IPS DF 6.9 (cell line): ENCODE data around the gene PLA1A.
"Not testable (repeated sequence)": the region's sequence is repeated elsewhere in the genome, so short reads cannot be mapped to it uniquely, and the experiment has no call there.

Experiments used
- DNase-seq: peaks from one replicate; pipeline ENCODE4 v3.0.0-alpha.2; 2013; ENCODE audit warnings: low read depth, low spot score
- H3K27ac ChIP-seq: one replicate; pipeline ENCODE4 v1.5.1; 2013; ENCODE audit warnings: low read length, control low read depth
- H3K27me3 ChIP-seq: 2 replicates; pipeline ENCODE4 v1.6.1; 2013; ENCODE audit warnings: mild to moderate bottlenecking, low read length; ENCODE audit not compliant: control insufficient read depth, insufficient read depth
- H3K36me3 ChIP-seq: 2 replicates; pipeline ENCODE4 v1.6.1; 2013; ENCODE audit warnings: low read length; ENCODE audit not compliant: control insufficient read depth, insufficient read depth
- H3K4me1 ChIP-seq: 2 replicates; pipeline ENCODE4 v1.6.1; 2013; ENCODE audit warnings: low read length; ENCODE audit not compliant: control insufficient read depth, insufficient read depth
- H3K4me3 ChIP-seq: 2 replicates; pipeline ENCODE4 v1.5.1; 2013; ENCODE audit warnings: mild to moderate bottlenecking, low read length
- H3K9me3 ChIP-seq: 2 replicates; pipeline ENCODE4 v1.6.1; 2013; ENCODE audit warnings: low read length, inconsistent platforms; ENCODE audit not compliant: control insufficient read depth, insufficient read depth
- WGBS: extraction: QIAGEN DNeasy Blood & Tissue Kit; methylation state at CpG from one replicate; pipeline ENCODE4 v1.1.7; 2013; ENCODE audit warnings: mixed read lengths, missing lambda C conversion rate; ENCODE audit not compliant: insufficient read length, insufficient coverage; 5-methylcytosine and 5-hydroxymethylcytosine counted together

The PLA1A gene, protein sequence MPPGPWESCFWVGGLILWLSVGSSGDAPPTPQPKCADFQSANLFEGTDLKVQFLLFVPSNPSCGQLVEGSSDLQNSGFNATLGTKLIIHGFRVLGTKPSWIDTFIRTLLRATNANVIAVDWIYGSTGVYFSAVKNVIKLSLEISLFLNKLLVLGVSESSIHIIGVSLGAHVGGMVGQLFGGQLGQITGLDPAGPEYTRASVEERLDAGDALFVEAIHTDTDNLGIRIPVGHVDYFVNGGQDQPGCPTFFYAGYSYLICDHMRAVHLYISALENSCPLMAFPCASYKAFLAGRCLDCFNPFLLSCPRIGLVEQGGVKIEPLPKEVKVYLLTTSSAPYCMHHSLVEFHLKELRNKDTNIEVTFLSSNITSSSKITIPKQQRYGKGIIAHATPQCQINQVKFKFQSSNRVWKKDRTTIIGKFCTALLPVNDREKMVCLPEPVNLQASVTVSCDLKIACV

DNA sequence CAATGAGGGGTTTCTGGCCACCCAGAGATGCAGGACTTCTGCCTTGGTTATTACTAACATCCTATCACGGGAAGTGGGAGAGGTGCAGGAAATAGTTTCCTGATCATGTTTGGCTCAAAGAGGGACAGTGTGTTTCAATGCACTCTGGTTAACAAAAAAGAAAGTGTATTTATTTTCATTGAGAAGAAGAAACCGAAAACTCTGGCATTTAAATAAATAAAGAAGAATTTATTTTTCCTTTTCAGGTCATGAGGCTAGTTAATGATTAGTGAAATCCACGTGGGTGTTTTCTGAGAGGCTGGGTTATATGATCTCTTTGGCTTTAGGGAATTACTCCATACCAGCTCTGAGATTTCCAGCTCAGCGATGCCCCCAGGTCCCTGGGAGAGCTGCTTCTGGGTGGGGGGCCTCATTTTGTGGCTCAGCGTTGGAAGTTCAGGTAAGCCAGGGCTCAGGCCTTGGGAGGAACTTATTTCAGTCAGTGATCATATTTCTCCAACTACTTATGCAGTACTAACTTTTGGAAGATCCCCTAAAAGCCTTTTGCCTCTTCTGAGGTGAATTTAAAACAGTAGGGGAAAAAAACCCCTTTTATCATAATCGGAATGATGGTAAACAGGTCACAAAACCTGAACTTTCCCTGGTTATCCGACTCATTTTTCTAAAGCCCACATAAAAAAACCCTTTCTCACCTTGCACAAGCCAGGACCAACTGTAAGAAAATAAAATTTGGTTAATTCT, at the start of gene PLA1A:
TSS of gene PLA1A (plus strand) at position 338 of the 741 bp plus-strand sequence. CDS start at position 367, 29 bp downstream.
- Histone ChIP-seq H3K27me3 (peaks cover 2% of the 10 kb centered on the region), H3K9me3 (no peaks in the 10 kb centered on the region), H3K36me3 (no peaks in the 10 kb centered on the region), H3K4me1 (no peaks in the 10 kb centered on the region), H3K27ac (no peak within 1 kb of the TSS), H3K4me3 (no peak within 1 kb of the TSS)
- WGBS = no CpG with 5 or more reads among the region's 7 CpGs
- no peak for DNase-seq

DNA sequence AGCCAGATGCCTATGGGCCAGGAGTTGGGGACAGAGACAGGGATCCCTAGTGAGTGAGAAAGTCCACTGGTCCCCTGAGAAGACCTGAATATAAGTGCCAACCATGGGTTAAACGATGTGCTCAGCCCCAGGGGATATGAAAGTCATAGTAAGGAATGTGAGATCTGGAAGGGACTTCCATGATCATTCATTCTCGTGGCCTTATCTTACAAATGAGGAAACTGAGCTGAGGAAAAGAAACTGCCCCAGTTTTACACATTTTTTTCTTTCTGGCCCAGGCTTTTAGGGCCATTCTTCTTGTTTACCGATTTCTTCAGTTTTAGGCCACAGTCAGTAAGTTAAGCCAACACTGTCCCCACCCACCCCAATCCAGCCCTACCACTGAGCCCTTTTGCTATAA, 49.3 kb upstream of the PLA1A start:
- no CpG with 5 or more reads among the region's 3 CpGs for WGBS
- Histone ChIP-seq H3K4me1 (no peaks in the 10 kb centered on the region; the same call in 1 of the 2 replicates), H3K9me3 (no peaks in the 10 kb centered on the region), H3K36me3 (no peaks in the 10 kb centered on the region), H3K27me3 (no peaks in the 10 kb centered on the region), H3K4me3 (no peak overlapping the region), H3K27ac (no peak overlapping the region)
- DNase-seq = no peak

DNA sequence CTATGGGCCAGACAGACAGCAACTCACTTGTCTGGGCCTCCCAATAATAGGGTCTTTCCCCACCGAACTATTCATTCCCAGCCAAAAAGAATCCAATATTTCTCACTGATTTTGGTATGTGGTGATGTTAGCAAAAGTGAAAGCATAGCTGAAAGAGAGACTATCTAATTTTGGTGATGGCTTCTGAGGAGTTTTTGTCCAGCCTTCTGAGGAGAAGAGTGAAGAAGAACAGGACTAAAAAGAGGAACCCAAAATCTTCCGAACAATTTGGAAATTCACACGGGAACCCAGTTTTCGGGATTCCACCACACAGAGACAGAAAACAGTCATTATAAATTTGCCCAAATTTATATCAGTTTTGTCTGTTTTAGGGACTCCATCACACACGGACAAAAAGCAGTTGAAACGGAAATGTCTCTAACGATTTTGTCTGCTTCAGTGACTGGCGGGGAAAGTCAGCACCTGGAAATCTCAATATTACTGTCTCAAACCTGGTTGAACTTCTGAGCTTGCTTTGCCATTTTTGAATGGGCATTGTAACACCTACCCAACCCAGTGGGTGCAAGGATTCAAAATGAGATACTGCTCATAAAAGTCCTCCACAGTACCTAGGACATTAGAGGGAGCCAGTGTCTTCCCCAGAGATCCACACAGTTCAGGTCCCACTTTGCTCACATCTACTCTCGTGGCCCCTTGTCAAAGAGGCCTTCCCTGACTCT, 47.3 kb upstream of the PLA1A start:
- Histone ChIP-seq H3K9me3 (no peaks in the 10 kb centered on the region), H3K4me3 (no peak overlapping the region), H3K36me3 (no peaks in the 10 kb centered on the region), H3K4me1 (no peaks in the 10 kb centered on the region; the same call in 1 of the 2 replicates), H3K27ac (no peak overlapping the region), H3K27me3 (no peaks in the 10 kb centered on the region)
- no CpG with 5 or more reads among the region's 9 CpGs for WGBS
- DNase-seq = no peak

DNA sequence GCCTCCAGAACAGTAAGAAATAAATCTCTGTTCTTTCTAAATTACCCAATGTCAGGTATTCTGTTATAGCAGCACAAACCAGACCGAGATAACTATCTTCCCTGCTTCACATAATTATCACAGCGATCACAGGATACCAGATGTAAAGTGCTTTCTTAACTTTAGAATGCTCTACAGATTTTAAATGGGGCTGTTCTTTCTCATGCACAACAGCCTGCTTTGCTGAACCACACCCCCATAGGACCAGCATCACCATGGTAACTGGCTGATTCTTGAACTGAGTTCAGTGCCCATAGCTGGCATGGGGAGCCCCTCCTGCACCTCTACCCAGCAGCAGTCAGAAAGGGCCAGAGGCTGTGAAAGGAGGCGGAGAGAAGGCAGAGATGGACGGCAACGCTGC, 46.1 kb upstream of the PLA1A start:
- WGBS = no CpG with 5 or more reads among the region's 5 CpGs
- no peaks in the 10 kb centered on the region for H3K9me3 ChIP-seq

DNA sequence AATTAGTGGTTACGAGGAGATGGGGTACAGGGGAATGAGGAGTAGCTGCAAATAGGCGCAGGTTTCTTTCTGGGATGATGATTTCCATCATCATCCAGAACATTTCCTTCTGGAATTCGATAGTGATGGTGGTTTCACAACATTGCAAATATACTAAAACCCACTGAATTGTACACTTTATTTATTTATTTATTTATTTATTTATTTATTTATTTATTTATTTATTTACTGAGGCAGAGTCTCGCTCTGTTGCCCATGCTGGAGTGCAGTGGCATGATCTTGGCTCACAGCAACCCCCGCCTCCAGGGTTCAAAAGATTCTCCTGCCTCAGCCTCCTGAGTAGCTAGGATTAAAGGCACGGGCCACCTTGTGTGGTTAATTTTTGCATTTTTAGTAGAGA, 44.8 kb upstream of the PLA1A start:
- not testable (repeated sequence) for H3K4me3 ChIP-seq, H3K4me1 ChIP-seq
- WGBS = no CpG with 5 or more reads among the region's 6 CpGs

More for the DNA sequence above, 46.1 kb upstream of the PLA1A start:
- no peak for DNase-seq
- Histone ChIP-seq H3K36me3 (no peaks in the 10 kb centered on the region), H3K27ac (no peak overlapping the region), H3K4me3 (no peak overlapping the region), H3K27me3 (no peaks in the 10 kb centered on the region), H3K4me1 (no peaks in the 10 kb centered on the region; the same call in 1 of the 2 replicates)

DNA sequence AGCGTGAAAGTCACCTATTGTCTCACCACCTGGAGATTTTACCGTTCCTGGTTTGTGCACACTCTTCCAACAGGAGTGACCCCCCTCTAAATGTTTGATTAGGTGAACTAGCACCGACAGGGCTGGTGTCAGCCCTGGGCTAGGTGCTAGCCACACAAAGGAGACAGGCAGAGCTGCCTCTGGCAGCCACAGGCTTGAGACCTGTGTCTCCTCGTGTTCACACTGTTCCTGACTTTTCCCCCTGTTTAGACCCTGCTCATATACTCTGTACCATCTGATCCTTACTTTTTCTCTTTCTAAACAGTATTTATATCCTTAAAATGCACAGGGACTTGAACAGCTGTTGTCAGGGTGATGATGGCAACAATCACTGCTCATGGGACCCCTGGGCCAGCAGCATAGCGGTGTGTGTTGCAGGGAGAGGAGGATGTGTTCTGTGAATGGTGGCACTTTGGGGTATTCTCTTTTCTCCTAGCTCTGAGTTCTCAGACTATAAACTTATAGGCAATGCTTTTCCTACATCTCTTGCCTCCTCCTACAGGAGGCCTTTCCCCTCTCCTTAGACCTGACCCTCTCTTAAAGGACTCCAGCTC, 43.8 kb upstream of the PLA1A start:
- H3K4me3 ChIP-seq = no peak overlapping the region
- no peaks in the 10 kb centered on the region for H3K36me3 ChIP-seq
- H3K9me3 ChIP-seq = no peaks in the 10 kb centered on the region
- no peak for DNase-seq
- no CpG with 5 or more reads among the region's 5 CpGs for WGBS
- no peaks in the 10 kb centered on the region for H3K27me3 ChIP-seq
- H3K4me1 ChIP-seq = no peaks in the 10 kb centered on the region; the same call in 1 of the 2 replicates
- H3K27ac ChIP-seq = no peak overlapping the region

More for the DNA sequence above, 44.8 kb upstream of the PLA1A start:
- DNase-seq, H3K27ac ChIP-seq, H3K36me3 ChIP-seq, H3K9me3 ChIP-seq, H3K27me3 ChIP-seq: not testable (repeated sequence)

DNA sequence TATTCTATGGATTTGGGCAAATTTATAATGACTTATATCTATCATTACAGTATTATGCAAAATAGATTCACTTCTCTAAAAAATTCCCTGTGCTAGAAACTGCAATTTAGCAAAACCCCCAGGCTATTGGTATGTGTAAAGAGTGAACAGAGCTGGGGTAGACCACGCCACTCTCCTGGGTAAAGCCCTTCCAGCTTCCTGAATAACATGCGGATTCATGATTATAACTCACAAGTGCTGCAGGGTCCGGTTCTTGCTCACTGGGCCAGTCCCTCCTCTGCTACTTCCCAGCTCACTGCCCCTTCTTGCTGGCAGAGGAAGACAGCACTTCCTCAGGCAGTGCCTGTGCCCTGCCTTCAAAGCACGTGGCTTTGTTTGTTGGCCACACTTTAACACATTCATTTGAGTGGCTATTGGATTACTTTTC, 42.4 kb upstream of the PLA1A start:
- WGBS = no CpG with 5 or more reads among the region's 4 CpGs
- Histone ChIP-seq H3K27me3 (no peaks in the 10 kb centered on the region), H3K27ac (no peak overlapping the region), H3K4me3 (no peak overlapping the region), H3K9me3 (no peaks in the 10 kb centered on the region), H3K4me1 (no peaks in the 10 kb centered on the region; the same call in 1 of the 2 replicates), H3K36me3 (no peaks in the 10 kb centered on the region)
- DNase-seq = no peak

DNA sequence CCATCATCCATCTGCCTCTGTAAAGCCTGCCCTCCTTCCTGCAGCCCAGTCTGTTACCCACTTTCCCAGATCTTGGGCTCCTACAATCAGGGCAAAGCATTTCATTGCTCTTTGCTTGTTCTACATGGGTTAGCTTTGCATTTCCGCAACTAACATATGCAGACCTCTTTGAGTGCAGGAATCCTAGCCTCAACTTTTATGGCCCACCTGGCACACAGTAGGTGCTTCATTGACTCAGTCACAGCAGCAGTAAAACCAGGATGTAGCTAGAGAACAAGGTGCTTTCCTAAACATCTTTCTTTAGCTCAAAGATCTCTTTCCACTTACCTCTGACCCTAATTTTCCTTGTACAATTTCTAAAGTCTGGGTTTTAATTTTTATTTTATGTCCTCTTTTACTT, 41.8 kb upstream of the PLA1A start:
- H3K27ac ChIP-seq = no peak overlapping the region
- H3K4me3 ChIP-seq = no peak overlapping the region
- H3K36me3 ChIP-seq = no peaks in the 10 kb centered on the region
- no peaks in the 10 kb centered on the region for H3K9me3 ChIP-seq
- DNase-seq = no peak
- H3K27me3 ChIP-seq = no peaks in the 10 kb centered on the region
- no peaks in the 10 kb centered on the region; the same call in 1 of the 2 replicates for H3K4me1 ChIP-seq
- no CpG with 5 or more reads among the region's 1 CpG for WGBS

DNA sequence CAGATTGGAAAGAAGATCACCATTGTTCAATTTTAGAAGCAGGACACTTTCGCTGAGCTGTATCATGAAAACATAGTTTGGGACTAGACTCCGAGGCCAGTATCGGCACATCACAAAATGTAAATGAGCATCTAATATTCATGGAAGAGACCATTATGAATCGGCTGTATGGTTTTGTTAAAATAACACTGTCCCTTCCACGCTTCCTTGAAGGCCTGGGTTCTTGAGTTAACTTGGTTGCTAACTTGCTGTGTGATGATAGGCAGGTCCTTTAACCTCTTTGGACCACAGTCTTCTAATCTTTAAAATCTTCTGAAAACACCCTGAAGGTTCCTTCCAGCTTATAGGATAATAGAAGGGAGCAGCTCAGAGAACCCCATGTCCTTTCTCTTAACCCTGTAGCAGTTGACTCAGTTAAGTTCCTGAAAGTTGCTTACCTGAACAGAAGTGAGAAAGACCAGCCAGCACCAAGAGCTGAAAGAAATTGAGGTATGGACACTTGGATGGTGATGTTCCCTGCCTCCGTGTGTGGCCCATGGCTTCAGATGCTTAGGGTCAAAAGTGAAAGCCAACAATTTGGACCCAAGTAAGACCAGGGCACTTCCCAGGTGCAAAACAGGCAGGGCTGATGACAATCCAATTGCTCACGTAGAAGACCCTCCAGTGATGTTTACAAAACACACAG, 40.4 kb upstream of the PLA1A start:
- WGBS = no CpG with 5 or more reads among the region's 7 CpGs
- Histone ChIP-seq H3K36me3 (no peaks in the 10 kb centered on the region), H3K27ac (no peak overlapping the region), H3K27me3 (no peaks in the 10 kb centered on the region), H3K9me3 (no peaks in the 10 kb centered on the region), H3K4me1 (no peaks in the 10 kb centered on the region; the same call in 1 of the 2 replicates), H3K4me3 (no peak overlapping the region)
- DNase-seq = no peak
